DMS153 (cell line): ENCODE results near the gene GABRB2.

Experiments
- DNase-seq: peaks from one replicate; lab custom pipeline; 2025; lab: John Stamatoyannopoulos, UW

The GABRB2 gene

GRCh38 chr5:161471211-161471950 is 75.1 kb downstream of the GABRB2 start:
- no peak for DNase-seq

DNA sequence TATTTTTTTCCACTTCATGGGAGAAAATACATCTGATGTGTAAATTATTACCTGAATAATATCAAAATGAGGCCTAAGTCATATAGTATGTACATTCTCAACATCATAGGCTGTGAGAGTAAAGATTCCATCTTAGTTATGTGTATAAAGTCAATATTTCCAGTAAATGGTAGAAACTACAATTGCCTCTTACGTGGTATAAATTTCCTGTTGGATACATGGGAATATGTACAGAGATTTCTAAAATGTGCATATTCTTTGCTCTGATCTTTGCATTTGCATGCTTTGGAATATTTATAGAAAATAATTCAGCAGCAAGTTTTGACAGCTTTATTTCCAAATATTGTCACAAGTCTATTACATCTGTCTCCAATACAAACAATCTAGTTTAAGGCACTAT is 78.8 kb downstream of the GABRB2 start:
- DNase-seq: no peak

GRCh38 chr5:161460741-161461140 is 85.8 kb downstream of the GABRB2 start:
- no peak for DNase-seq

- no peak for DNase-seq
These were observed 99.9 kb downstream of the GABRB2 start for GRCh38 chr5:161446655-161447054.

- DNase-seq: no peak
These were observed 104.1 kb downstream of the GABRB2 start for GRCh38 chr5:161442471-161442870.

DNA sequence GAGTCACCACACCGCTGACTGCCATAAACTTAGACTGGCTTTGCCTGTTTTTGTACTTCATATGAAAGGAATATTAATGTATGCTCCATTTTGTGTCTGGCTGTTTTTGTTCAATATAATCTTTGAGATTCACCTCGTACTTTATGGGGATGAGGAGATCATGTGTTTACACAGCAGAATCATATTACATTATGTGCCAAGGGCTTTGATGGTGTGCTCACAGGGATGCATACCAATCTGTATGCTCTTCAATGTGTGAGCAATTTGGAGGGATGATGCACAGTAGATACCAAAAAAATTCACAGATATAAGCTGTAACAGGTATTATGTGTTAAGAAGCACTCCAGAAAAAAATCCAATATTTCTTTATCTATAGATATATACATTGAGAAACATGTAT is 113.7 kb downstream of the GABRB2 start:
- no peak for DNase-seq

GRCh38 chr5:161431963-161432362 is 114.6 kb downstream of the GABRB2 start:
- DNase-seq: no peak

- no peak for DNase-seq
These were observed 125.5 kb downstream of the GABRB2 start for GRCh38 chr5:161421067-161421466.

DNA sequence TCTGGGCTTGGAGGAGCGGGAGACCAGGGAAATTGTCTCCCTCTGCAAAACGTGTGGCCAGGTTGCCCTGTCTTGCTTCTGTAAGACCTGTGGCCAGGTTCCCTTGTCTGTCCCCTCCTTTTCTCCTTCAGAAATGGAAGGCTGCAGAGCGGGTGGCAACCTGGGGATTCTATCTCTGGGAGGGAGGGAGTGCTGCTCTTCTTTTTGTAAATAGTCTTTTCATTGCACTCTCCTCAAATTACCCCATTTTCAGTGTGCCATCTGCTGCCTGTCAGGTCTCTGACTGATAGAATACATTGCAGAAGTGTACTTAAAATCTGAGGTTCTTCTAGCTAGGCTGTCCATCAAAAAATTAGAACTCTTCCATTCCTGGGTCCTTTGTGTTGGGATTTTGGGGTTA is 126.0 kb downstream of the GABRB2 start:
- no peak for DNase-seq

- no peak for DNase-seq
These were observed 131.6 kb downstream of the GABRB2 start for GRCh38 chr5:161414896-161415295.

- DNase-seq: no peak
These were observed 132.5 kb downstream of the GABRB2 start for GRCh38 chr5:161414037-161414436.

- DNase-seq: no peak
These were observed 133.7 kb downstream of the GABRB2 start for GRCh38 chr5:161412792-161413191.

- DNase-seq: no peak
These were observed 135.4 kb downstream of the GABRB2 start for GRCh38 chr5:161411156-161411555.

DNA sequence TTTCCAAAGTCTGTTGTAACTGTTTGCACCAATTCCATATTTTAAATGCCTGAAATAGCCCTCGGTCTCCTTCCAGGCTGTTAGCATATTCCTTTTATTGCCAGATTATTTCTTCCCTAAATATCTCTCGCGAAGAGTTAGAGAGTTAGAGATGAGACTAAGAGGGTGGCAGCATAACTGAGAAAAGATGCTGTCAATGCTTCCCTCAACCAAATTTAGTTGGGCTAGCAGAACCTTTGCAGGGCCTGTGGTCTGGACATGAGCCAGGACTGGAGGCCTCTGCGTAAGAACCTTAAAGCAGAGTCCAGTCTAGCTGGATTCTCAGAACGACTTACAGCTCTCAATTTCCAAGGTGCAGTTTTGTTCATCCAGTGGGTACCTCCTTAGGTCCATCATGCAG is 135.9 kb downstream of the GABRB2 start:
- no peak for DNase-seq

- no peak for DNase-seq
These were observed 137.1 kb downstream of the GABRB2 start for GRCh38 chr5:161409471-161409870.

- DNase-seq: no peak
These were observed 139.6 kb downstream of the GABRB2 start for GRCh38 chr5:161406880-161407279.

- DNase-seq: no peak
These were observed 142.5 kb downstream of the GABRB2 start for GRCh38 chr5:161403996-161404395.

- no peak for DNase-seq
These were observed 143.4 kb downstream of the GABRB2 start for GRCh38 chr5:161403121-161403520.

DNA sequence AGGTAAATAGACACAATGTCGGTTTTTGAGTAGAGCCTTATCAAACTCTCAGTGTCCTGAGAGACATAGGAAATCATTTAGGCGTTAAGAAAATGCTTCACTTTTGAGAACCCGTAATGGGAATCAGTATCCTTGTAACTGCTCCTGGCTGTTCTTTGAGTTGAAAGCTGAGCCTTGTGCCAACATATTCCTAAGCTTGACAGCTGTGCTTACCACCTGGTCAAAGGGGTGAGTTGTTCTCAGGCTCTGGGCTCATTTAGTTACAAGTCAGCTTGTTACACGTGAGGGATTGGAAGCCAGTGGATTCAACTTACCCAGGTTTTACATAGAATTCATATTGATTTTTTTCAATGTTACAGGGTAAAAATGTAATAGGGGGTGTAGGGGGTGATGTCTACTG is 145.9 kb downstream of the GABRB2 start:
- DNase-seq: no peak

- no peak for DNase-seq
These were observed 146.4 kb downstream of the GABRB2 start for GRCh38 chr5:161399996-161400562.

GRCh38 chr5:161397448-161397847 is 149.1 kb downstream of the GABRB2 start:
- no peak for DNase-seq

GRCh38 chr5:161396171-161396570 is 150.4 kb downstream of the GABRB2 start:
- no peak for DNase-seq

GRCh38 chr5:161391724-161392123 is 154.8 kb downstream of the GABRB2 start:
- no peak for DNase-seq

- DNase-seq: no peak
These were observed 155.5 kb downstream of the GABRB2 start for GRCh38 chr5:161391016-161391415.
